CD4-positive, alpha-beta T cell (primary cell): Measurements from ENCODE around the gene USP40. TPM values are rescaled to one million over a fixed set of nuclear protein-coding genes. Genes with fewer than 3 reads are reported as not detected.

Experiments
- ATAC-seq: fragments of 200-7000 bp; cut with Tn5 transposase; one replicate; pipeline ENCODE4 v1.10.0; 2022; ENCODE audit warnings: mild to moderate bottlenecking; ENCODE audit not compliant: poor library complexity
- CTCF ChIA-PET: fragments of 350-600 bp; sonication (Branson Sonifier 250); formaldehyde crosslinking; loops from one replicate; lab custom pipeline; 2021; ENCODE audit warnings: antibody characterized with exemption, inconsistent platforms; lab: Charles Lee
- POLR2A ChIA-PET: fragments of 350-600 bp; sonication (Branson Sonifier 250); formaldehyde crosslinking; loops from one replicate; lab custom pipeline; 2021; ENCODE audit warnings: antibody characterized with exemption, inconsistent platforms; lab: Charles Lee
- DNase-seq, 14 experiments: peaks; one replicate each; pipeline ENCODE4 v3.0.0-alpha.2; 2013 to 2020; ENCODE audit warnings: mixed read lengths in 2 of 14
- H3K27ac ChIP-seq, 2 donors: one replicate each; pipeline versions ENCODE4 v1.5.1 to v1.7.0; 2013; ENCODE audit warnings: low read length in 2 of 2, low read depth in 1 of 2, mild to moderate bottlenecking in 1 of 2
- H3K27me3 ChIP-seq, 2 experiments: 1 replicate in 1 of 2; 2 replicates in 1 of 2; pipeline versions ENCODE4 v1.6.1 to v1.7.0; 2013; ENCODE audit warnings: low read length in 2 of 2, control low read depth in 1 of 2, mild to moderate bottlenecking in 1 of 2, moderate library complexity in 1 of 2; ENCODE audit not compliant: insufficient read depth in 2 of 2, control insufficient read depth in 1 of 2
- H3K36me3 ChIP-seq: one replicate; pipeline ENCODE4 v1.6.1; 2013; ENCODE audit warnings: low read length, control low read depth; ENCODE audit not compliant: insufficient read depth
- H3K4me1 ChIP-seq: one replicate; pipeline ENCODE4 v1.6.1; 2013; ENCODE audit warnings: low read length, control low read depth; ENCODE audit not compliant: insufficient read depth
- H3K4me3 ChIP-seq: one replicate; pipeline ENCODE4 v1.5.1; 2013; ENCODE audit warnings: mild to moderate bottlenecking, low read length, moderate library complexity
- H3K9me3 ChIP-seq, 2 experiments: 1 replicate in 1 of 2; 2 replicates in 1 of 2; pipeline versions ENCODE4 v1.6.1 to v1.7.0; 2013; ENCODE audit warnings: low read length in 2 of 2, mild to moderate bottlenecking in 2 of 2, control low read depth in 1 of 2, moderate library complexity in 1 of 2; ENCODE audit not compliant: control insufficient read depth in 1 of 2, insufficient read depth in 1 of 2
- H3K27ac Mint-ChIP-seq: one replicate; pipeline ENCODE4 v1.8.0; 2020; ENCODE audit warnings: mixed read lengths
- H3K27me3 Mint-ChIP-seq: one replicate; pipeline ENCODE4 v1.8.0; 2021; ENCODE audit warnings: mixed read lengths
- H3K36me3 Mint-ChIP-seq: one replicate; pipeline ENCODE4 v1.8.0; 2021; ENCODE audit warnings: low read depth, mixed read lengths
- H3K4me1 Mint-ChIP-seq: one replicate; pipeline ENCODE4 v1.8.0; 2021; ENCODE audit warnings: low read depth, mixed read lengths
- H3K4me3 Mint-ChIP-seq: one replicate; pipeline ENCODE4 v1.8.0; 2020; ENCODE audit warnings: mild to moderate bottlenecking, mixed read lengths
- H3K9me3 Mint-ChIP-seq: one replicate; pipeline ENCODE4 v1.8.0; 2020; ENCODE audit warnings: mixed read lengths
- intact Hi-C, 2 experiments: fragments of 100-400 bp; cut with DNase I in 1 of 2; cut with micrococcal nuclease in 1 of 2; formaldehyde crosslinking; loops; one replicate each; pipeline versions ENCODE4 v1.15.1 to v1.9.0; 2023 to 2025; cut with DNase I, micrococcal nuclease
- total RNA-seq, 174 experiments: library from RNA in 2 of 174; stranded (reverse) in 2 of 174; gene quantifications; one replicate each; pipeline ENCODE4 v1.2.3 and lab custom pipeline; 2021 to 2026
- TF ChIP-seq, protein P1 (sequence below): fragments of 200-600 bp; IDR thresholded peaks from one replicate; pipeline ENCODE4 v1.8.0; 2022; ENCODE audit warnings: antibody characterized with exemption, mild to moderate bottlenecking

USP40 gene
- total RNA-seq, 2 experiments from 2014 or later: 7.2 to 8.7 TPM

DNA sequence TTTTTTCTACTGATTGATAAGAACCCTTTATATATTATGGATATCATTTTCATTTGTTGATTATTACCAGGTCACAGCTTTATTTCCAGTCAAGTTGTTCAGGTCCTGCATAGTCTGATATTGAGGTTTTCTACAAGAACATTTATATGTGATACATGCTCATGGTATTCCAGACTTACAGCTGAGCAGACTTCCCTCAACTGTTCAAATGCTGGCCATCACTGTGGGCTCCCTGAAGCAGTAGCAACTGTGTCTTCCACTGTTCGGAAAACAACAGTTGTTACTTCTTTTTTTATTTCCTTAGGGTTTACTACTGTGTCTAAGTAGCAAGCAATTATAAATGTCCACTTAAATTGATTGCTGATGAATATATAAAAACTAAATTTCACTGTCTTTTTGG is 132.8 kb downstream of the USP40 start:
- DNase-seq: no peak
- ChIA-PET POLR2A (interaction anchor here (0.8 to 8.1 kb wide), 2 partner anchors 13 to 30 kb away, joined by 3 to 55 read pairs; no protein-coding TSS in a partner anchor), CTCF (interaction anchor here (1.2 kb wide), 1 partner anchor 9 kb away, joined by 3 read pairs; no protein-coding TSS in a partner anchor)
- ATAC-seq: no peak
- H3K4me3 ChIP-seq: no peak overlapping the region
- intact Hi-C loops: loop anchor here in 1 of 2 experiments (5.0 kb wide), 1 partner anchor 1651 kb away; the partner anchor contains the start of gene PDE6D
- Mint-ChIP-seq H3K36me3 (peaks cover 82% of the 10 kb centered on the region), H3K4me1 (peaks cover 46% of the 10 kb centered on the region), H3K4me3 (no peak overlapping the region), H3K9me3 (no peaks in the 10 kb centered on the region), H3K27ac (peak overlapping the region; percentile 54), H3K27me3 (no peaks in the 10 kb centered on the region)
- peaks cover 46% of the 10 kb centered on the region for H3K36me3 ChIP-seq
- no peaks in the 10 kb centered on the region for H3K27me3 ChIP-seq
- H3K27ac ChIP-seq: no peak overlapping the region
- H3K4me1 ChIP-seq: peaks cover 11% of the 10 kb centered on the region
- TF ChIP-seq, protein P1, sequence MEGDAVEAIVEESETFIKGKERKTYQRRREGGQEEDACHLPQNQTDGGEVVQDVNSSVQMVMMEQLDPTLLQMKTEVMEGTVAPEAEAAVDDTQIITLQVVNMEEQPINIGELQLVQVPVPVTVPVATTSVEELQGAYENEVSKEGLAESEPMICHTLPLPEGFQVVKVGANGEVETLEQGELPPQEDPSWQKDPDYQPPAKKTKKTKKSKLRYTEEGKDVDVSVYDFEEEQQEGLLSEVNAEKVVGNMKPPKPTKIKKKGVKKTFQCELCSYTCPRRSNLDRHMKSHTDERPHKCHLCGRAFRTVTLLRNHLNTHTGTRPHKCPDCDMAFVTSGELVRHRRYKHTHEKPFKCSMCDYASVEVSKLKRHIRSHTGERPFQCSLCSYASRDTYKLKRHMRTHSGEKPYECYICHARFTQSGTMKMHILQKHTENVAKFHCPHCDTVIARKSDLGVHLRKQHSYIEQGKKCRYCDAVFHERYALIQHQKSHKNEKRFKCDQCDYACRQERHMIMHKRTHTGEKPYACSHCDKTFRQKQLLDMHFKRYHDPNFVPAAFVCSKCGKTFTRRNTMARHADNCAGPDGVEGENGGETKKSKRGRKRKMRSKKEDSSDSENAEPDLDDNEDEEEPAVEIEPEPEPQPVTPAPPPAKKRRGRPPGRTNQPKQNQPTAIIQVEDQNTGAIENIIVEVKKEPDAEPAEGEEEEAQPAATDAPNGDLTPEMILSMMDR: no peak
- no peaks in the 10 kb centered on the region for H3K9me3 ChIP-seq

DNA sequence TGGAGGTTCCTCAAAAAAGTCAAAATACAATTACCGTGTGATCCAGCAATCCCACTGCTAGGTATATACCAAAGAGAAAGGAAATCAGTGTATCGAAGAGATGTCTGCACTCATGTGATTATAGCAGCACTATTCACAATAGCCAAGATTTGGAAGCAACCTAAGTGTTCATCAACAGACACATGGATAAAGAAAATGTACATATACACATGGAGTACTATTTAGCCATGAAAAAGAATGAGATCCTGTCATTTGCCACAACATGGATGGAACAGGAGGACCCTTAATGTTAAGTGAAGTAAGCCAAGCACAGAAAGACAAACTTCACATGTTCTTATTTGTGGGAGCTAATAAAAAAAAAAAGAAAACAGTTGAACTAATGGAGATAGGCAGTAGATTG is 133.6 kb downstream of the USP40 start:
- Mint-ChIP-seq H3K4me1 (peaks cover 54% of the 10 kb centered on the region), H3K4me3 (no peak overlapping the region), H3K36me3 (peaks cover 79% of the 10 kb centered on the region), H3K9me3 (no peaks in the 10 kb centered on the region), H3K27me3 (no peaks in the 10 kb centered on the region), H3K27ac (peak overlapping the region; percentile 54)
- ATAC-seq (no peak), DNase-seq (no peak)
- ChIA-PET POLR2A (interaction anchor here (8.1 kb wide), 1 partner anchor 13 kb away, joined by 55 read pairs; no protein-coding TSS in a partner anchor), CTCF (interaction anchor here (1.2 kb wide), 1 partner anchor 10 kb away, joined by 3 read pairs; no protein-coding TSS in a partner anchor)
- Histone ChIP-seq H3K4me3 (no peak overlapping the region), H3K36me3 (peaks cover 40% of the 10 kb centered on the region), H3K27ac (no peak overlapping the region), H3K27me3 (no peaks in the 10 kb centered on the region), H3K9me3 (no peaks in the 10 kb centered on the region), H3K4me1 (peaks cover 17% of the 10 kb centered on the region)
- TF ChIP-seq, protein P1: no peak
- intact Hi-C loops: loop anchor here in 1 of 2 experiments (5.0 kb wide), 1 partner anchor 1651 kb away; the partner anchor contains the start of gene PDE6D

DNA sequence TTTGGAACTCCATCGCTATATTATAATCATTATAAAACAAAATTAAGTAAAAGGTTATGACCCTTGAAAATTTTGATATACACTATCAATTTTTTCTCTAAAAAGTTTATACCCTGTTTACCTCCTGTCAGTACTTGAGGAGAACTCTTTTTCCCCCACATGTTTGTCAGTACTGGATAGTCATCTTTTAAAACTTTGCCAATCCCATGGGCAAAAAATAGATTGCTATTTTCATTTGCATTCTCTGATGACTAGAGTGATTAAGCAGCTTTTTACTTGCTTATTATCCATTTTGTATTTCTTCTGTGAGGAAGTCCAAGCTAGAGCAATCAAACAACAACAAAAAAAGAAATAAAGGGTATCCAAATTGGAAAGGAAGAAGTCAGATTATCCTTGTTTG is 135.9 kb downstream of the USP40 start:
- CTCF ChIA-PET: interaction anchor here (1.5 kb wide), 1 partner anchor 26 kb away, joined by 6 read pairs; no protein-coding TSS in a partner anchor
- Mint-ChIP-seq H3K4me1 (peaks cover 75% of the 10 kb centered on the region), H3K9me3 (peaks cover 4% of the 10 kb centered on the region), H3K27ac (peak overlapping the region; percentile 71), H3K36me3 (peaks cover 78% of the 10 kb centered on the region), H3K27me3 (no peaks in the 10 kb centered on the region), H3K4me3 (no peak overlapping the region)
- POLR2A ChIA-PET: interaction anchor here (8.1 kb wide), 1 partner anchor 10 kb away, joined by 55 read pairs; no protein-coding TSS in a partner anchor
- intact Hi-C loops: loop anchor here in 1 of 2 experiments (5.0 kb wide), 1 partner anchor 1648 kb away; the partner anchor contains the start of gene PDE6D
- DNase-seq (no peak), ATAC-seq (no peak)
- H3K9me3 ChIP-seq: no peaks in the 10 kb centered on the region
- H3K4me1 ChIP-seq: peaks cover 32% of the 10 kb centered on the region
- no peak overlapping the region for H3K27ac ChIP-seq
- no peaks in the 10 kb centered on the region for H3K27me3 ChIP-seq
- H3K4me3 ChIP-seq: no peak overlapping the region
- H3K36me3 ChIP-seq: peaks cover 16% of the 10 kb centered on the region
- TF ChIP-seq, protein P1: no peak
